Measurements from ENCODE around the gene MROH2A.

Gene MROH2A

DNA sequence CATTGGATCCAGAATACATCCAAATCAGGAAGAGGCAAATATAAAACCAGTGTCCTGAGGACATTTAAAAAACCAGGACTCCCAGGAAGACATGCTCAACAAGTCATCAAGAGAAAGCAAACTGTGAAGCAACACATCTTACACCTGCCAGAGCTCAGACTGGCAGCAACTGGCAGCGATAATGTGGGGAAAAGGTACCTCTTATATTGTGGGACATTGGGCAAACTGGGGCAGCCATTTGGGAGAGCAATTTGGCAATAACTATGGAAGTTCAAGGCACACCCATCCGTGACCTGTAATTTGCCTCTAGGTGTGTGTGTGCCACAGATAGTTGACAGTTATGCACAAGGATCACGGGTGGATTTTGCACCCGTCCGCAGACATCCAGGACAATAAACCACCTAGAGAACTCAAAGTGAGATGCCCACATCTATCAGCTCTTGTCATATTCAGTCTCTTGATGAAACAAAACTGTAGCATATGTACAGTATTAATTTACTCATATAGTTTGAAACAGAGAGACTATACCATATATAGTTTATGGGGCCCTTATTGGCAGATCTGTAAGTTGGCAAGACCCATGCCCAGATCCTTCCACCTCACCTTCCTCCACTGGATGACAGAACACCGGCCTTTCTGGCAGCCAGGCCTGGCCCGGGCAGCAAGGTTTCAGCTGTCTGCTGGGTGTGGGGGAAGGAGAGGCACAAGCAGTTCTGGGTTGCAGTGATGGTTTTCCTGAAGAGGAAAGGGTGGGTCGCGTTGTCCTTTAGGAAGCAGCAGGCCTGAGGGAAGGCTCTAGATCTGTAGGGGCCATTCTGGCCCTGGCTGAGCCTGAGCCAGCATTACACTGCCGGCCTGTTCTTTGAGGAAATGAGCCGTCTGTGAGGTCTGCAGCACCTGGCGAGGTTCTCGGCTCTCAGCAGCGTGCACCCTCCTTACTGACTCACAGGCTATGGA lies 57.4 kb downstream of the MROH2A start:
- Histone ChIP-seq H3K4me3 (ENCODE audit: insufficient read depth, low read depth, low read length, poor library complexity, severe bottlenecking) (no peak overlapping the region), H3K9me3 (ENCODE audit: control insufficient read depth, low read length) (no peaks in the 10 kb centered on the region), H3K27me3 (replicated peaks; ENCODE audit: control insufficient read depth, insufficient read depth, low read length, poor library complexity, severe bottlenecking) (no peaks in the 10 kb centered on the region), H3K4me1 (ENCODE audit: control insufficient read depth, insufficient read depth, low read length, poor library complexity, severe bottlenecking) (no peaks in the 10 kb centered on the region), H3K36me3 (ENCODE audit: control insufficient read depth, insufficient read depth, low read length) (no peaks in the 10 kb centered on the region), H3K27ac (ENCODE audit: insufficient read depth, low read length, poor library complexity, severe bottlenecking) (no peak overlapping the region)
- no peak for DNase-seq

DNA sequence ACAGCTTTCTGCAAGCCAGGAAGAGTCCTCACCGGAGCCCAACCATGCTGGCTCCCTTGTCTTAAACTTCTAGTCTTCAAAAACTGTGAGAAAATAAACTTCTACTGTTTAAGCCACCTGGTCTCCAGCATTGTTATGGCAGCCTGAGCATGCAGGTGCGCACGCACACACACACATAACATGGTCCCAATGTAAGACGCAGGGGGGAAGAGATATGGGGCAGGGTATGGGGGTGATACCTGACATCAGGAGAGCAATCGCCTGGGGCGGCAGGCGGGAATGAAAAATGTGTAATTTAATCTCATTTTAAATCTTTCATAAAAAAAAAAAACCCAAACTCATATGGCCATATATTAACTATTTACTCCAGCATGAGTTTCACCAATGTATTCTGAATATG lies 58.2 kb downstream of the MROH2A start:
- H3K9me3 ChIP-seq (ENCODE audit: control insufficient read depth, low read length): no peaks in the 10 kb centered on the region
- H3K27ac ChIP-seq (ENCODE audit: insufficient read depth, low read length, poor library complexity, severe bottlenecking): no peak overlapping the region
- no peaks in the 10 kb centered on the region for H3K4me1 ChIP-seq (ENCODE audit: control insufficient read depth, insufficient read depth, low read length, poor library complexity, severe bottlenecking)
- no peak overlapping the region for H3K4me3 ChIP-seq (ENCODE audit: insufficient read depth, low read depth, low read length, poor library complexity, severe bottlenecking)
- no peak for DNase-seq
- no peaks in the 10 kb centered on the region for H3K27me3 ChIP-seq (replicated peaks; ENCODE audit: control insufficient read depth, insufficient read depth, low read length, poor library complexity, severe bottlenecking)
- no peaks in the 10 kb centered on the region for H3K36me3 ChIP-seq (ENCODE audit: control insufficient read depth, insufficient read depth, low read length)

DNA sequence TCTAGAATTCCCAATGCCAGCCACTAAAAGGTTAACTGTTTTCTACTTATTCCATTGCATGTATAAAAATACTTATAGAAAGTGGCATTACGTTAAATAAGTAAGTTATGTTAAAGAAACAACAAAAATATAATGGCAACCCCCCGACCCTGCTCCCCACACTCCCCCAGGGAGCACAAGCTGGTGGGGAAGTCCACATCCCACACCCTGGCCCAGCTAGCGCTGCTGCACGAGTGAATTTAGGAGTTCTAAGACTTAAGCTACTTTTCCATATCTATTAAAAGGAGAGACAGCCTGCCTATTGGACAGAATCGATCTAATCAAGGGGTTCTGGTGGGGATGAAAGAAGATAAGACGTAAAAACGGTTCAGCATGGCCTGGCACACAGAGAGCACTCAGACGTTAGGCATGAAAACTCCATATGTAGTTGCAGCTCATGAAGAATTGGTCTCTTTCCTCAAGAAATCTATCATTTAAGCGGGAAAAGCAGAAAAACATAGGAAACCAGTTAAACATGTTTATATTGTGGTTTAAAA lies 59.6 kb downstream of the MROH2A start:
- no peak for DNase-seq
- H3K27me3 ChIP-seq (replicated peaks; ENCODE audit: control insufficient read depth, insufficient read depth, low read length, poor library complexity, severe bottlenecking): no peaks in the 10 kb centered on the region
- H3K4me3 ChIP-seq (ENCODE audit: insufficient read depth, low read depth, low read length, poor library complexity, severe bottlenecking): no peak overlapping the region
- H3K36me3 ChIP-seq (ENCODE audit: control insufficient read depth, insufficient read depth, low read length): no peaks in the 10 kb centered on the region
- no peaks in the 10 kb centered on the region for H3K4me1 ChIP-seq (ENCODE audit: control insufficient read depth, insufficient read depth, low read length, poor library complexity, severe bottlenecking)
- H3K9me3 ChIP-seq (ENCODE audit: control insufficient read depth, low read length): no peaks in the 10 kb centered on the region
- H3K27ac ChIP-seq (ENCODE audit: insufficient read depth, low read length, poor library complexity, severe bottlenecking): no peak overlapping the region

DNA sequence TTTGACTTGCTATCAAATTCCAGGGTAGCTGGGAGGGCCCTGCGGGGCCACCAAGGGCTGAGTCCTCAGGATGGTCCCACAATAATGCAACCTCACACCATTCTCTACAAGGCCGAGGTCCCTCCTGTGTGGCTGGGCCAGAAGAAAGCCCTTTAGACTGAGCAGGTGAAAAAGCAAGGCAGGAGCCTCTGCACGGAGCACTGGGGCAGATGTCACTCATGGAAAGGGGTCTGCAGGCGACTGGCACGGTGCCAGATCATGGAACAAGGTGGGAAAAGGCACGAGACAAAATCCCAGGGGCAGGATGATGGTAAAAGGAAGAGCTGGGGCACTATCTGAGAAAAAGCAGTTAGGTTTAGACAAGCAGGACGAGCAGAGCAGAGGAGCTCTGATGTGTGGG lies 60.1 kb downstream of the MROH2A start:
- no peaks in the 10 kb centered on the region for H3K27me3 ChIP-seq (replicated peaks; ENCODE audit: control insufficient read depth, insufficient read depth, low read length, poor library complexity, severe bottlenecking)
- H3K27ac ChIP-seq (ENCODE audit: insufficient read depth, low read length, poor library complexity, severe bottlenecking): no peak overlapping the region
- no peaks in the 10 kb centered on the region for H3K4me1 ChIP-seq (ENCODE audit: control insufficient read depth, insufficient read depth, low read length, poor library complexity, severe bottlenecking)
- no peaks in the 10 kb centered on the region for H3K9me3 ChIP-seq (ENCODE audit: control insufficient read depth, low read length)
- DNase-seq: no peak
- H3K36me3 ChIP-seq (ENCODE audit: control insufficient read depth, insufficient read depth, low read length): no peaks in the 10 kb centered on the region
- no peak overlapping the region for H3K4me3 ChIP-seq (ENCODE audit: insufficient read depth, low read depth, low read length, poor library complexity, severe bottlenecking)

DNA sequence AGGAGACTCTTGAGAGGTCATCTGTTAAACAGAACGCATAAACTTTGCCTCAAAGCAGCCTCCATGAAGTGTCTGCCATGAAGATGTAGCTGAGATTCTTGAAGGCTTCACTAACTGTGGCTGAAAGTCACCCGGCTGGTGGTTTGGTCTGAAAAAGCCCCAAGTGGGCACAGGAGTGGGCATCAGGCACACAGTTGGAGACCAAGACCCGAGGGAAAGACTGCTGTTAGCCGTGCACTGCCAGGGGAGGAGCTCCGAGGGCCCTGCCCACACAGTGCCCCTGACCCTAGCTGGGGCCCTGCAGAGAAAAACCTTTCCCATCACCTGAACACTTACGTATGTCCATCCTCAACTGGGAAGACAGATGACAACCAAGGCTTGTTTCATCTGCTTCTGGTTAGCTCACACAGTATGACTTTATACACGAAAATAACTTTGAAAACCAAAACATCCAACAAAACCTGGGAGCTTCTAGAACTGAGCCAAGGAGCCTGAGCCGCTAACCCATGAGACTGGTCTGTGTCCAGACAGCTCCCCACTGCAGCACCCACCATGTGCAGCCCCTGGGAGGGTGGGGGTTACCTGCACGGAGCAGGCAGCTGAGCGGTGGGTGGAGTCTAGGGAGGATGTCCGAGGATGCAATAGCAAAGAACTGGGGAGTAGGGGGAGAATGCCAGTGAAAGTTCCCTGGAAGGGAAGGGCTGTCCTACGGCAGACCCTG lies 60.8 kb downstream of the MROH2A start:
- Histone ChIP-seq H3K4me1 (ENCODE audit: control insufficient read depth, insufficient read depth, low read length, poor library complexity, severe bottlenecking) (no peaks in the 10 kb centered on the region), H3K36me3 (ENCODE audit: control insufficient read depth, insufficient read depth, low read length) (no peaks in the 10 kb centered on the region), H3K9me3 (ENCODE audit: control insufficient read depth, low read length) (no peaks in the 10 kb centered on the region), H3K4me3 (ENCODE audit: insufficient read depth, low read depth, low read length, poor library complexity, severe bottlenecking) (no peak overlapping the region), H3K27me3 (replicated peaks; ENCODE audit: control insufficient read depth, insufficient read depth, low read length, poor library complexity, severe bottlenecking) (no peaks in the 10 kb centered on the region), H3K27ac (ENCODE audit: insufficient read depth, low read length, poor library complexity, severe bottlenecking) (no peak overlapping the region)
- DNase-seq: no peak

DNA sequence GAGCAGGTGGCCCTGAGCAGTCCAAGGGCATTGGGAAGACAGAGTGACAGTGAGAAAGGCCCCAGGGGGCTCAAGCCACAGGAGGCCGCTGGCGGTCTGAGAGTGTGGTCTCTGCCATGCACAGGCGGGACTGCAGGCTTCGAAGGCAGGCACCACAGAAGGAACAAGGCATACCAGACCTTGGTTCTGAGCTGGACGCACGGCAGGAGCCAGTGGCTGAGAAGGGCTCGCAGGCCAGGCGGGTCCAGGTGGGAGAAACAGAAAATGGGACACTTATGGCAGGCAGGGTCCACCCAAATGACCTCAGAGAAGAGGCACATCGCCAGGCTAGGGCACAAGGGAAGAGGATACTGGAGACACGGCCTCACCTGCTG lies 61.3 kb downstream of the MROH2A start:
- DNase-seq: no peak
- no peaks in the 10 kb centered on the region for H3K27me3 ChIP-seq (replicated peaks; ENCODE audit: control insufficient read depth, insufficient read depth, low read length, poor library complexity, severe bottlenecking)
- no peaks in the 10 kb centered on the region for H3K4me1 ChIP-seq (ENCODE audit: control insufficient read depth, insufficient read depth, low read length, poor library complexity, severe bottlenecking)
- no peaks in the 10 kb centered on the region for H3K36me3 ChIP-seq (ENCODE audit: control insufficient read depth, insufficient read depth, low read length)
- H3K27ac ChIP-seq (ENCODE audit: insufficient read depth, low read length, poor library complexity, severe bottlenecking): no peak overlapping the region
- no peaks in the 10 kb centered on the region for H3K9me3 ChIP-seq (ENCODE audit: control insufficient read depth, low read length)
- H3K4me3 ChIP-seq (ENCODE audit: insufficient read depth, low read depth, low read length, poor library complexity, severe bottlenecking): no peak overlapping the region

DNA sequence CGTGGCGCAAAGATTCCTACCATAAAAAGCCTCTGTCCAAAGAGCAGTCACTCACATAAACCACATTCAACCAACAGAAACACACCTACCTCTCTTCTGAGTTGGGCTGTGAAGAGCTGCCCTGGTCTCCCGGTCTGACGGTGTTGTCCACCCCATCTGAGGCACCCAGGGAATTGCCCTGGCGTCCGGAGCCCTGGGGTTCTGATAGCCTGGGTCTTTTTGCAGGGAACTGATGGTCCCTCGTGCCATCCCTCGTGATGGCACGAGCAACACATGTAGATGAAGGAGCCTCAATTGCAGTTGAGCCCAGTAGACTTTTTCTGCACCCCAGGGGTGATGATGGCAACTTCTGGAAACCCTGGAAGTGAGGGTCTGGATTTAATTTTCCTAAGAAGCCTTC lies 62.4 kb downstream of the MROH2A start:
- DNase-seq: no peak
- Histone ChIP-seq H3K9me3 (ENCODE audit: control insufficient read depth, low read length) (no peaks in the 10 kb centered on the region), H3K4me3 (ENCODE audit: insufficient read depth, low read depth, low read length, poor library complexity, severe bottlenecking) (no peak overlapping the region), H3K36me3 (ENCODE audit: control insufficient read depth, insufficient read depth, low read length) (no peaks in the 10 kb centered on the region), H3K4me1 (ENCODE audit: control insufficient read depth, insufficient read depth, low read length, poor library complexity, severe bottlenecking) (no peaks in the 10 kb centered on the region), H3K27me3 (replicated peaks; ENCODE audit: control insufficient read depth, insufficient read depth, low read length, poor library complexity, severe bottlenecking) (no peaks in the 10 kb centered on the region), H3K27ac (ENCODE audit: insufficient read depth, low read length, poor library complexity, severe bottlenecking) (no peak overlapping the region)

DNA sequence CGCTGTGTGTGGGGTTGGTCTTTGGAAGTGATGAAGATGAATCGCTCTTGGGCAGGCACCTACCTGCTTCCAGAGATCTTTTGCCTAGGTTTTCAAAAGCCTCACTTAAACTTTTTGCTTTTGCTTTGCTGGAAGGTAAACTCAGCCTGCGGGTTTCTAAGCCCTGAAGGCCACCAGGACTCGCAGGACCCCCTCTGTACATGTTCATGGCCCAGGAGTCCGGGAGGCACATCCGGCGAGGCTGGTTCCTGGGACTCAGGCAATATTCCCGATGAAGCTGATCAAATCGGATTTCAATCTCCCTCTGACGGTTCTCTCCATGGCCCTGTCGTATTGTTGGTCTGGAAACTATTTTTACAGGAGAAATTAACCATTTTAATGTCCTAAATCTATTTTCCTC lies 63.1 kb downstream of the MROH2A start:
- H3K27ac ChIP-seq (ENCODE audit: insufficient read depth, low read length, poor library complexity, severe bottlenecking): no peak overlapping the region
- no peaks in the 10 kb centered on the region for H3K9me3 ChIP-seq (ENCODE audit: control insufficient read depth, low read length)
- H3K27me3 ChIP-seq (replicated peaks; ENCODE audit: control insufficient read depth, insufficient read depth, low read length, poor library complexity, severe bottlenecking): no peaks in the 10 kb centered on the region
- no peaks in the 10 kb centered on the region for H3K36me3 ChIP-seq (ENCODE audit: control insufficient read depth, insufficient read depth, low read length)
- H3K4me1 ChIP-seq (ENCODE audit: control insufficient read depth, insufficient read depth, low read length, poor library complexity, severe bottlenecking): no peaks in the 10 kb centered on the region
- DNase-seq: no peak
- H3K4me3 ChIP-seq (ENCODE audit: insufficient read depth, low read depth, low read length, poor library complexity, severe bottlenecking): no peak overlapping the region

DNA sequence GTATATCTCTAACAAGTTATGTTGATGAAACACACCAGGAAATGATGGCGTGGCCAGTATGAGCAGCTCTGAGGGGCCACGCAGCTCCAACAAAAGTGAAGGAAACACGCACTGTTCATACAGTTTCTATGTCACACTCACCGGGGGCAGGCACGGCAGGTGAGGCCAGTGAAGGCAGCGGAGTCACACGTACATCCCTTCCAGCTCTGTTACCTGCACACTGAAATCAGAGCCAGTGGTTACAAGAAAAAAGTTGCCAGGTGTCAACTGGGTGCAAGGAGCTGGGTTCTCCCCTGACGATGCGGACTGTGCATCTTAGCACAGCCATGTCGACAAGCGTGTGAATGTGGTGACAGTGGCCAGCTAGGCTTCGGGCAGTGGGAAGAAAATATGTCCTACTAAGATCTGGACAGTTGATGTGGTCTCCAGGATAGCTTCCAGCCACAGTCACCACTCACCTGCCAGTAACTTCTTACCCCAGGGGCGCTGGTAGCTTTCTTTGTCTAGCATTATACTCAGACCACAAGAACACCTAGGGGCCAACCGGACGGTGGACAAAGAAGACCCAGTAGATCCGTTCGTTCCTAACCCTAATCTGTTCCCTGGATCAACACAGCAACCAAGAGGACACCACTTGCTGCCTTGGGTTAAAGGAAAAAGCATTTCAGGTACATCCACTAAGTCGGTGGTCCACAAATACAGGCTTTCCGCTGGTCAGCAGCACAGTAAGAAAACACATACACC lies 66.1 kb downstream of the MROH2A start:
- H3K9me3 ChIP-seq (ENCODE audit: control insufficient read depth, low read length): no peaks in the 10 kb centered on the region
- DNase-seq: no peak
- H3K4me1 ChIP-seq (ENCODE audit: control insufficient read depth, insufficient read depth, low read length, poor library complexity, severe bottlenecking): no peaks in the 10 kb centered on the region
- H3K36me3 ChIP-seq (ENCODE audit: control insufficient read depth, insufficient read depth, low read length): no peaks in the 10 kb centered on the region
- no peak overlapping the region for H3K27ac ChIP-seq (ENCODE audit: insufficient read depth, low read length, poor library complexity, severe bottlenecking)
- no peak overlapping the region for H3K4me3 ChIP-seq (ENCODE audit: insufficient read depth, low read depth, low read length, poor library complexity, severe bottlenecking)
- no peaks in the 10 kb centered on the region for H3K27me3 ChIP-seq (replicated peaks; ENCODE audit: control insufficient read depth, insufficient read depth, low read length, poor library complexity, severe bottlenecking)

Measured in effector memory CD4-positive, alpha-beta T cell (primary cell).